GM12878 (cell line): ENCODE results near the gene LDLRAD4. TPM values are rescaled to one million over a fixed set of nuclear protein-coding genes. Genes with fewer than 3 reads are reported as not detected.

ENCODE experiments used
- ATAC-seq: fragments of 200-7000 bp; cut with Tn5 transposase; 3 replicates; pipeline ENCODE4 v1.9.1; 2020; ENCODE audit warnings: mild to moderate bottlenecking, moderate library complexity
- BruUV-seq: library from RNA; stranded (reverse); fragments of 400-500 nt; replicated peaks from 2 replicates; lab custom pipeline; 2021; lab: Mats Ljungman, UMichigan
- CTCF ChIA-PET: fragments of 300-600 bp; sonication (Branson Sonifier 250); formaldehyde crosslinking; extraction: SDS; loops from one replicate; lab custom pipeline; 2021; ENCODE audit warnings: inconsistent platforms; lab: Yijun Ruan, JAX
- POLR2A ChIA-PET: fragments of 350-600 bp; formaldehyde crosslinking; extraction: SDS; loops from one replicate; lab custom pipeline; 2021; ENCODE audit warnings: inconsistent platforms; lab: Charles Lee
- RAD21 ChIA-PET: fragments of 300-600 bp; sonication (Branson Sonifier 250); formaldehyde crosslinking; loops from one replicate; lab custom pipeline; 2023; ENCODE audit warnings: antibody characterized with exemption; ENCODE audit not compliant: unreplicated experiment; lab: Charles Lee
- SMC1A ChIA-PET: fragments of 300-600 bp; sonication (Branson Sonifier 250); formaldehyde crosslinking; loops from one replicate; lab custom pipeline; 2023; ENCODE audit not compliant: unreplicated experiment, uncharacterized antibody; lab: Charles Lee
- DNase-seq: peaks from one replicate; pipeline ENCODE4 v3.0.0-alpha.2; 2011; ENCODE audit warnings: low read depth, low spot score
- FAIRE-seq: peaks from 3 replicates; lab custom pipeline; 2011; peaks lifted over from hg19 to GRCh38; lab: Jason Lieb, UNC
- H2AFZ ChIP-seq: 2 replicates; pipeline ENCODE4 v1.6.0; 2011; ENCODE audit warnings: low read depth, low read length, control low read depth; ENCODE audit not compliant: control insufficient read depth
- H3K27ac ChIP-seq: 2 replicates; pipeline ENCODE4 v1.5.1; 2011; ENCODE audit warnings: control low read depth; ENCODE audit not compliant: control insufficient read depth, insufficient read depth
- H3K27me3 ChIP-seq, 2 experiments: replicated peaks in 1 of 2; 2 replicates each; pipeline versions ENCODE4 v1.6.0 to v1.6.1; 2011; ENCODE audit warnings: low read length in 1 of 2; ENCODE audit not compliant: control insufficient read depth in 2 of 2, insufficient read depth in 2 of 2
- H3K36me3 ChIP-seq, 2 experiments: 2 replicates each; pipeline ENCODE4 v1.5.1; 2011; ENCODE audit warnings: low read length in 1 of 2; ENCODE audit not compliant: control insufficient read depth in 2 of 2, insufficient read depth in 2 of 2
- H3K4me1 ChIP-seq: 2 replicates; pipeline ENCODE4 v1.6.1; 2011; ENCODE audit warnings: mild to moderate bottlenecking, low read length, moderate library complexity, mixed read lengths; ENCODE audit not compliant: control insufficient read depth, insufficient read depth
- H3K4me2 ChIP-seq: 2 replicates; pipeline ENCODE4 v1.6.0; 2011; ENCODE audit warnings: control low read depth; ENCODE audit not compliant: control insufficient read depth, insufficient read depth
- H3K4me3 ChIP-seq: fragments of 200-600 bp; sonication (generic); 2 replicates; pipeline ENCODE4 v1.5.1; 2016
- H3K79me2 ChIP-seq: 2 replicates; pipeline ENCODE4 v1.6.0; 2011; ENCODE audit warnings: low read length; ENCODE audit not compliant: control insufficient read depth, insufficient read depth
- H3K9ac ChIP-seq: 2 replicates; pipeline ENCODE4 v1.8.0; 2011; ENCODE audit warnings: low read length, control low read depth, mixed read lengths; ENCODE audit not compliant: control insufficient read depth, insufficient read depth
- H3K9me3 ChIP-seq: replicated peaks from 3 replicates; pipeline ENCODE4 v1.5.1; 2011; ENCODE audit warnings: mild to moderate bottlenecking, low read length; ENCODE audit not compliant: control insufficient read depth, insufficient read depth
- H4K20me1 ChIP-seq: 2 replicates; pipeline ENCODE4 v1.6.0; 2011; ENCODE audit not compliant: control insufficient read depth, insufficient read depth
- CTCF ChIP-seq, 3 experiments: IDR thresholded peaks in 2 of 3; conservative IDR thresholded peaks in 1 of 3; 2 replicates each; pipeline ENCODE4 v1.5.1; 2011; ENCODE audit warnings: low read depth in 3 of 3, low read length in 3 of 3, mild to moderate bottlenecking in 3 of 3, control low read depth in 2 of 3, moderate library complexity in 2 of 3, inconsistent platforms in 1 of 3, mixed read lengths in 1 of 3; ENCODE audit not compliant: control insufficient read depth in 2 of 3, insufficient read depth in 1 of 3; ENCODE audit errors: extremely low read depth in 1 of 3
- CUX1 ChIP-seq: IDR thresholded peaks from 2 replicates; pipeline ENCODE4 v1.6.1; 2012; ENCODE audit warnings: improper control_type of control experiment, low read depth, low read length; ENCODE audit not compliant: insufficient replicate concordance
- MEF2B ChIP-seq: fragments of 450-650 bp; IDR thresholded peaks from 2 replicates; pipeline ENCODE4 v1.6.1; 2018; ENCODE audit warnings: mild to moderate bottlenecking, moderate library complexity; ENCODE audit not compliant: partially characterized antibody, poor library complexity, severe bottlenecking
- NFYA ChIP-seq: IDR thresholded peaks from 2 replicates; pipeline ENCODE4 v1.6.1; 2011; ENCODE audit warnings: low read depth, mild to moderate bottlenecking, low read length, improper control_type of control experiment, borderline replicate concordance
- SKIL ChIP-seq: fragments of 450-650 bp; IDR thresholded peaks from 2 replicates; pipeline ENCODE4 v1.6.1; 2017; ENCODE audit warnings: mild to moderate bottlenecking, low read depth, inconsistent platforms; ENCODE audit not compliant: poor library complexity, severe bottlenecking
- USF2 ChIP-seq: IDR thresholded peaks from 2 replicates; pipeline ENCODE4 v1.6.1; 2011; ENCODE audit warnings: low read depth, low read length, improper control_type of control experiment, borderline replicate concordance
- ZBTB40 ChIP-seq: fragments of 450-650 bp; IDR thresholded peaks from 2 replicates; pipeline ENCODE4 v1.6.1; 2016; ENCODE audit warnings: mild to moderate bottlenecking, moderate library complexity, borderline replicate concordance
- WGBS: methylation state at CpG from one replicate; pipeline ENCODE4 v1.1.6; 2016; ENCODE audit warnings: low lambda C conversion rate; ENCODE audit not compliant: insufficient replicate concordance, insufficient coverage; ENCODE audit errors: missing lambda C conversion rate; 5-methylcytosine and 5-hydroxymethylcytosine counted together
- in situ Hi-C: fragments of 300-500 bp; cut with MboI; formaldehyde crosslinking; loops from 9 replicates; pipeline ENCODE4 v1.14.3; 2018; ENCODE audit warnings: mixed read lengths
- intact Hi-C: fragments of 100-400 bp; cut with micrococcal nuclease; formaldehyde crosslinking; loops from one replicate; pipeline ENCODE4 v1.14.2; 2022; ENCODE audit not compliant: unreplicated experiment
- polyA plus RNA-seq, 11 experiments: library from polyadenylated mRNA; depleted of rRNA in 4 of 11; unstranded in 6 of 11; stranded (reverse) in 5 of 11; fragments of >200 nt; fragmentation: Nextera tagmentation in 4 of 11; fragmentation: Illumina TruSeq in 1 of 11; extraction: Ambion mirVana in 4 of 11; extraction: Trizol in 1 of 11; gene quantifications; 1 replicate in 1 of 11; 2 replicates in 10 of 11; pipeline versions ENCODE4 v1.2.1 to v1.2.3, GENCODE V29; 2011 to 2016; ENCODE audit warnings: inconsistent platforms in 2 of 11, missing spikeins in 2 of 11, low read depth in 1 of 11
- total RNA-seq, 4 experiments: library from RNA; depleted of rRNA in 3 of 4; stranded (reverse); fragments of >200 nt in 3 of 4; fragmentation: Illumina TruSeq in 1 of 4; extraction: Trizol in 1 of 4; gene quantifications; 2 replicates each; pipeline versions ENCODE4 v1.2.1 to v1.2.3, GENCODE V29; 2013 to 2021

The LDLRAD4 gene
- total and polyA plus RNA-seq, 10 of the 15 experiments (the other 5 are each of a cell fraction or from before 2014, with no cell fraction given): 2.7 to 16.8 (median 11.2) TPM

- ChIA-PET SMC1A (no interaction called here), RAD21 (no interaction called here), POLR2A (no interaction called here), CTCF (no interaction called here)
- H3K27me3 ChIP-seq: peaks cover 0 to 4% of the 10 kb centered on the region in 2 experiments; a peak in 1 of 4 replicates
- H3K4me2 ChIP-seq: no peak overlapping the region
- 69% methylated on average over 6 of the region's 6 CpGs for WGBS
- H3K4me3 ChIP-seq: no peak overlapping the region
- H4K20me1 ChIP-seq: no peaks in the 10 kb centered on the region
- no peaks in the 10 kb centered on the region for H3K36me3 ChIP-seq
- no peak for FAIRE-seq
- no TSS peak for BruUV-seq
- no peaks in the 10 kb centered on the region for H3K79me2 ChIP-seq
- intact Hi-C loops: no loop called here
- in situ Hi-C loops: no loop called here
- no peak overlapping the region for H2AFZ ChIP-seq
- no peak for DNase-seq
- no peak overlapping the region for H3K27ac ChIP-seq
- H3K9ac ChIP-seq: no peak overlapping the region
- H3K4me1 ChIP-seq: no peaks in the 10 kb centered on the region
- ATAC-seq: no peak
- H3K9me3 ChIP-seq: no peaks in the 10 kb centered on the region; the same call in 1 of the 3 replicates
- TF ChIP-seq USF2 (no peak), MEF2B (no peak), CUX1 (no peak), NFYA (no peak), SKIL (no peak), CTCF (IDR thresholded peaks at IDR 0.05 in 2 of 3, conservative IDR thresholded peaks at IDR 0.05 in 1 of 3; ENCODE audit: control insufficient read depth in 2 of 3, extremely low read depth in 1 of 3, insufficient read depth in 1 of 3, low read depth in 3 of 3, low read length in 3 of 3) (no peak), ZBTB40 (no peak)
These were observed 298.3 kb downstream of the LDLRAD4 start for GRCh38 chr18:13516855-13517254.
